ENCODE results near the gene MS4A4E. TPM values are rescaled to one million over a fixed set of nuclear protein-coding genes. Genes with fewer than 3 reads are reported as not detected.

The MS4A4E gene
- total RNA-seq, 4 donors from 2014 or later = 0.56 to 0.73 TPM; not detected in 2

DNA sequence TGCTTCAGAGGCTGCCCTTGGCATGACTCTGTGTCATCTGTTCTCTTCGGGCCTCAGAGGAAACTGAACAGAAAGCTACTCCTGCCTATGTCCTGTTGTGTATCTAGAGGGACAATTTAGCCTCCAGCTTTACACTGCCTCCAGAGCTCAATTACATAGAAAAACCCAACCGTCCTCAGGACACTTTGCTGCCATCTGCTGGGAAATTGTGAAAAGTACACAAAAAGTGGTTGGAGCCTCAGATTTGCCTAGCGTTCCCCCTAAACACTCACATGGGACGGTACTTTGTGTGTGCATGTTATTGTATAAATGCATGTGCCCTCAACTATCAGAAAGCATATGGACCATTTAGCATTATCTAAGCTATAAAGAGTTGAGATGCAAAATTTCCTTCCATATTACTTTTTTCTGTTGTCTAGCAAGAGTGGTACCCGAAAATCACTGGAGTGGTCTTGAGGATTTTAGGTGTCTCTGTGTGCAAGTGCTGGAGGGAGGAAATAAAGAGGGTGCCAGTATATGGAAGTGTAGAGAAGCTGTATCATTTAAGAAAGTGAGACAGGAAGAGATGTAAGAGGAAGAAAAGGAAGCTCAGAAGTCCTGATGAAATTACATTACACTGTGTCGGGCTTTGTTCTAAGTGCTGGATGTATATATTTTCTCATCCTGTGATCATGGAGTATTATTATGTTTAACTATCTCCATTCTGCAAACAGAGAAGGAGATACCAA, 8.7 kb upstream of the MS4A4E start:
- H3K9me3 ChIP-seq = no peaks in the 10 kb centered on the region
- no peaks in the 10 kb centered on the region for H3K27me3 ChIP-seq
- no peak overlapping the region for H3K4me3 ChIP-seq (replicated peaks in 1 of 3)
- no peak overlapping the region for H3K27ac ChIP-seq
- 42 to 56% methylated on average over 6 of the region's 6 CpGs for WGBS, 2 donors
- no peak for DNase-seq
- intact Hi-C loops (cut with DNase I) = no loop called here
- H3K36me3 ChIP-seq = no peaks in the 10 kb centered on the region
- TF ChIP-seq POLR2A (IDR thresholded peaks at IDR 0.05) = no peak
- TF ChIP-seq, protein P1, sequence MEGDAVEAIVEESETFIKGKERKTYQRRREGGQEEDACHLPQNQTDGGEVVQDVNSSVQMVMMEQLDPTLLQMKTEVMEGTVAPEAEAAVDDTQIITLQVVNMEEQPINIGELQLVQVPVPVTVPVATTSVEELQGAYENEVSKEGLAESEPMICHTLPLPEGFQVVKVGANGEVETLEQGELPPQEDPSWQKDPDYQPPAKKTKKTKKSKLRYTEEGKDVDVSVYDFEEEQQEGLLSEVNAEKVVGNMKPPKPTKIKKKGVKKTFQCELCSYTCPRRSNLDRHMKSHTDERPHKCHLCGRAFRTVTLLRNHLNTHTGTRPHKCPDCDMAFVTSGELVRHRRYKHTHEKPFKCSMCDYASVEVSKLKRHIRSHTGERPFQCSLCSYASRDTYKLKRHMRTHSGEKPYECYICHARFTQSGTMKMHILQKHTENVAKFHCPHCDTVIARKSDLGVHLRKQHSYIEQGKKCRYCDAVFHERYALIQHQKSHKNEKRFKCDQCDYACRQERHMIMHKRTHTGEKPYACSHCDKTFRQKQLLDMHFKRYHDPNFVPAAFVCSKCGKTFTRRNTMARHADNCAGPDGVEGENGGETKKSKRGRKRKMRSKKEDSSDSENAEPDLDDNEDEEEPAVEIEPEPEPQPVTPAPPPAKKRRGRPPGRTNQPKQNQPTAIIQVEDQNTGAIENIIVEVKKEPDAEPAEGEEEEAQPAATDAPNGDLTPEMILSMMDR (IDR thresholded peaks at IDR 0.05) = peak in 3 of 6 experiments; percentile 7 to 28 (median 15)
- no peaks in the 10 kb centered on the region for H3K4me1 ChIP-seq

DNA sequence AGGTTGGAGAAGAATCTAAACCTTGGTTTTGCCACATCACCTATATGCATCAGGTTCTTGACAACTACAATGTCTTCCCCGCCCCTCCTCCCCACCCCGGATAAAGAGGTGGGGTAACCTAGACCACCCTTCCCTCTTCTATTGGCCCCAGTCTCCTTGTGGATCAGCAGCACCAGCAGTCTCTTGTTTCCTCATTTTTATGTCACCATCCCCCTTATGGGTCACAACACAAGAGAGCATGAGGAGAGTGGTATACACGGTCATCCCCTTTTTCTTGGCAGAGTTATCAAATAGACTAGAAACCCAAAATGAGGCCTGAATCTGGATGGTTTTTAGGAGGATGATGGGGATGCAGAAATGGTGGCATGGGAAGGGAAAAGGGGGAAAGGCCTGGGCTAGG, 1.2 kb downstream of the MS4A4E start:
- intact Hi-C loops (cut with DNase I) = no loop called here
- Histone ChIP-seq H3K4me3 (replicated peaks in 1 of 3) (no peak overlapping the region), H3K27ac (no peak overlapping the region), H3K36me3 (no peaks in the 10 kb centered on the region), H3K9me3 (no peaks in the 10 kb centered on the region), H3K27me3 (no peaks in the 10 kb centered on the region), H3K4me1 (no peaks in the 10 kb centered on the region)
- no peak for DNase-seq
- WGBS, 2 donors = 79 to 83% methylated on average over 3 of the region's 3 CpGs
- no peak for TF ChIP-seq POLR2A (IDR thresholded peaks at IDR 0.05)
- TF ChIP-seq, protein P1 (IDR thresholded peaks at IDR 0.05) = no peak

DNA sequence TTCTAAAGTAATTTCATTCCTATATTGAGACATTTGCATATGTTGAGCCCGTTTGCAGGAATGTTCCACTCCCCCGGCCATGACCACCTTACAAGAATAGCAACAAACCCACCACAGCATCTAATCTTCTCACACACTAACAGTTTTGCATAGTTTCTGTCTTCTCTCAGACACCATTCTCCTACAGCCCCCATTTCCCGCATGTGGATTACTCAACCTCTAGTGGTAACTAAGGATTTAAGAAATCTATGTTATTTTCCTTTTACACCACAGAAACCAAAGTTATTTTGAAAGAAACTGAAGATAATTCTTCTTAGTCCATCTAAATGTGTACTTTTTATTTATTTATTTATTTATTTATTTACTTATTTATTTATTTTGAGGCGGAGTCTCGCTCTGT, 2.3 kb downstream of the MS4A4E start:
- DNase-seq = no peak
- intact Hi-C loops (cut with DNase I) = no loop called here
- H3K4me3 ChIP-seq (replicated peaks in 1 of 3) = no peak overlapping the region
- no peak for TF ChIP-seq POLR2A (IDR thresholded peaks at IDR 0.05)
- TF ChIP-seq, protein P1 (IDR thresholded peaks at IDR 0.05) = no peak
- H3K4me1 ChIP-seq = no peaks in the 10 kb centered on the region
- no peak overlapping the region for H3K27ac ChIP-seq
- no peaks in the 10 kb centered on the region for H3K27me3 ChIP-seq
- H3K36me3 ChIP-seq = no peaks in the 10 kb centered on the region
- WGBS, 2 donors = 84% methylated on average over 5 of the region's 5 CpGs
- no peaks in the 10 kb centered on the region for H3K9me3 ChIP-seq

DNA sequence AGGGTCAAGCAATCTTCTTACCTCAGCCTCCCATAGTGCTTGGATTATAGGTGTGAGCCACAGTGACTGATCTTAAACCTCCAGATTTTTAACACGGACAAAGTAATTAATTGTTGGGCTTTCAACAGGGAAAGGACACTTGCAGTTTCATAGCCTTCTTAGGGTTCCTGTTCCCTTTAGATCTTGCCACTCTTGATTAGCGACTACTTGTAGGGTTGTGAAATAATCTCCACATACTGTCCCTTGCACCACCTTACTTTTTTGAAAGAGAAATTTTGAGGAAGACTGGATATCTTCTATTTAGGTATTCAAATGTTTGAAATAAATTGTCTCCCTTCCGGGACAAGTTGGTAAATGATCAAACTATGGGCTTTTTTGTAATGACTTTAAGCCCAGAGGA, 7.6 kb downstream of the MS4A4E start:
- intact Hi-C loops (cut with DNase I) = no loop called here
- no peak for DNase-seq
- Histone ChIP-seq H3K27ac (no peak overlapping the region), H3K4me3 (replicated peaks in 1 of 3) (no peak overlapping the region), H3K36me3 (no peaks in the 10 kb centered on the region), H3K4me1 (no peaks in the 10 kb centered on the region), H3K27me3 (no peaks in the 10 kb centered on the region), H3K9me3 (no peaks in the 10 kb centered on the region)
- WGBS, 2 donors = 78 to 81% methylated on average over 3 of the region's 3 CpGs
- no peak for TF ChIP-seq POLR2A (IDR thresholded peaks at IDR 0.05)
- TF ChIP-seq, protein P1 (IDR thresholded peaks at IDR 0.05) = no peak

DNA sequence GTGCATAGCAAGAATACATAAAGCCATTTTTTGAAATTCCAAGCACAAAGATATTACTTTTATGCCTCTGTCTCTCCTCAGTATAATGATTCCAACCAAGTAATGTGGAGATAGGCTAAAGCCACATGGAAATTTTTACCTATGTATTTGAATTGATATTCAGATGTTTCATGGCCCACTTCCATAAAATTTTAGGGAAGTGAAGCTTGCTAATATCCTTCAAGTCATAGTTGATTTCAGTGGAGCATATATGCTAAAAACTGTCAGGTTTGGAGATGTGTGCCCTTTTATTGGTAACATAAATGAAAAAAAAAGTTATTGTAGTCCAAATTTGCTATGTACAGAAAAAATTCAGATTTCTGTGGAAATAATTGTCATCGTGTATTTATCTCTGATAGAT, 12.3 kb downstream of the MS4A4E start:
- intact Hi-C loops (cut with DNase I) = no loop called here
- TF ChIP-seq, protein P1 (IDR thresholded peaks at IDR 0.05) = no peak
- no peak for TF ChIP-seq POLR2A (IDR thresholded peaks at IDR 0.05)
- no peak overlapping the region for H3K27ac ChIP-seq
- H3K36me3 ChIP-seq = no peaks in the 10 kb centered on the region
- 57 to 63% methylated on average over 1 of the region's 1 CpG for WGBS, 2 donors
- H3K4me1 ChIP-seq = no peaks in the 10 kb centered on the region
- no peaks in the 10 kb centered on the region for H3K9me3 ChIP-seq
- no peak overlapping the region for H3K4me3 ChIP-seq (replicated peaks in 1 of 3)
- H3K27me3 ChIP-seq = no peaks in the 10 kb centered on the region
- DNase-seq = no peak
